GM12801 (cell line): ENCODE data around the gene DISP3.

Experiments used
- CTCF ChIP-seq: IDR thresholded peaks from one replicate; pipeline ENCODE4 v1.5.1; 2011; ENCODE audit warnings: control low read depth; ENCODE audit not compliant: insufficient read length; ENCODE audit errors: extremely low read depth

Gene DISP3

GRCh38 chr1:11533790-11534787 lies 55.1 kb downstream of the DISP3 start:
- TF ChIP-seq CTCF, result no peak

- TF ChIP-seq CTCF, result no peak
Observed at GRCh38 chr1:11534846-11535245, 55.9 kb downstream of the DISP3 start.

- no peak for TF ChIP-seq CTCF
Observed at GRCh38 chr1:11535316-11535715, 56.4 kb downstream of the DISP3 start.

- TF ChIP-seq CTCF, result no peak
Observed at GRCh38 chr1:11535761-11536572, 57.0 kb downstream of the DISP3 start.

- no peak for TF ChIP-seq CTCF
Observed at GRCh38 chr1:11536573-11537379, 57.8 kb downstream of the DISP3 start.

- no peak for TF ChIP-seq CTCF
Observed at GRCh38 chr1:11537380-11537764, 58.4 kb downstream of the DISP3 start.
